Activated CD4-positive, alpha-beta T cell treated with anti-CD3 and anti-CD28 coated beads for 36 hours (primary cell): ENCODE data around the gene STRN. TPM values are rescaled to one million over a fixed set of nuclear protein-coding genes. Genes with fewer than 3 reads are reported as not detected.
A peak's percentile ranks its signal among the peaks of the same experiment; 100 is the strongest.
"Not testable (repeated sequence)": the region's sequence is repeated elsewhere in the genome, so short reads cannot be mapped to it uniquely, and the experiment has no call there.

Experiments used
- ATAC-seq: fragments of 200-7000 bp; cut with Tn5 transposase; one replicate; pipeline ENCODE4 v1.10.0; 2021; ENCODE audit warnings: mild to moderate bottlenecking, moderate library complexity
- CTCF ChIA-PET: fragments of 350-600 bp; sonication (Branson Sonifier 250); formaldehyde crosslinking; loops from one replicate; lab custom pipeline; 2021; ENCODE audit warnings: antibody characterized with exemption; lab: Charles Lee
- POLR2A ChIA-PET: fragments of 350-600 bp; sonication (Branson Sonifier 250); formaldehyde crosslinking; loops from one replicate; lab custom pipeline; 2021; ENCODE audit warnings: antibody characterized with exemption, inconsistent platforms; lab: Charles Lee
- DNase-seq: peaks from one replicate; pipeline ENCODE4 v3.0.0-alpha.2; 2020
- H3K27ac Mint-ChIP-seq: one replicate; pipeline ENCODE4 v1.8.0; 2021; ENCODE audit warnings: mixed read lengths
- H3K27me3 Mint-ChIP-seq: one replicate; pipeline ENCODE4 v1.8.0; 2021; ENCODE audit warnings: mixed read lengths
- H3K36me3 Mint-ChIP-seq: one replicate; pipeline ENCODE4 v1.8.0; 2021; ENCODE audit warnings: low read depth, mixed read lengths
- H3K4me1 Mint-ChIP-seq: one replicate; pipeline ENCODE4 v1.8.0; 2021; ENCODE audit warnings: mixed read lengths
- H3K4me3 Mint-ChIP-seq: one replicate; pipeline ENCODE4 v1.8.0; 2021; ENCODE audit warnings: mild to moderate bottlenecking, moderate library complexity, mixed read lengths
- H3K9me3 Mint-ChIP-seq: one replicate; pipeline ENCODE4 v1.8.0; 2021; ENCODE audit warnings: low read depth, mixed read lengths
- intact Hi-C, 2 experiments: fragments of 100-400 bp; cut with DNase I in 1 of 2; cut with micrococcal nuclease in 1 of 2; formaldehyde crosslinking; loops; one replicate each; pipeline versions ENCODE4 v1.14.2 to v1.15.1; 2022 to 2024; cut with DNase I, micrococcal nuclease
- total RNA-seq, 2 experiments: library from RNA; stranded (reverse); gene quantifications; one replicate each; pipeline ENCODE4 v1.2.3, GENCODE V29; 2021

The STRN gene
- total RNA-seq, 2 experiments from 2014 or later, result 27.7 to 32.0 TPM

DNA sequence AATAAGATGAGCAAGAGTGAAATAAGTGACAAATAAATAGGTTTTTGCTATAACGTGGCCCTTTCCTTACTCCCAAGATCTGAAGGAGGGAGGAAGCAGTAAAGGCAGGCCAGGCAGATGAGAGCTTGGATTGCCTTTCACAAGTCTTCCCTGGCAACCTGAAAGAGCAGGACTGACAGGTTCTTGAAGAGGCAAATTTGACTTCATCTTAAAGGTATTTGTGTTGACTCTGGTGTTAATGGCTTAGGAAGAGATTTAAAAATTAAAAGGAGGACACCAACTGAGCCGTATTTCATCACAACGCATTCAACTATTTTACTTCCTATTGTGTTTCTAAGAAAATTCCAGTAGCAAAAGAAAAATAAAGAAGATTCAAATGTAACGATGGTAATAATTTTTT is 3.2 kb downstream of the STRN start:
- Mint-ChIP-seq H3K27ac (no peak overlapping the region), H3K36me3 (peaks cover 11% of the 10 kb centered on the region), H3K4me1 (peaks cover 70% of the 10 kb centered on the region), H3K4me3 (no peak overlapping the region), H3K27me3 (no peaks in the 10 kb centered on the region), H3K9me3 (no peaks in the 10 kb centered on the region)
- CTCF ChIA-PET, result no interaction called here
- DNase-seq (no peak), ATAC-seq (no peak)
- POLR2A ChIA-PET, result no interaction called here
- intact Hi-C loops, result no loop called here

DNA sequence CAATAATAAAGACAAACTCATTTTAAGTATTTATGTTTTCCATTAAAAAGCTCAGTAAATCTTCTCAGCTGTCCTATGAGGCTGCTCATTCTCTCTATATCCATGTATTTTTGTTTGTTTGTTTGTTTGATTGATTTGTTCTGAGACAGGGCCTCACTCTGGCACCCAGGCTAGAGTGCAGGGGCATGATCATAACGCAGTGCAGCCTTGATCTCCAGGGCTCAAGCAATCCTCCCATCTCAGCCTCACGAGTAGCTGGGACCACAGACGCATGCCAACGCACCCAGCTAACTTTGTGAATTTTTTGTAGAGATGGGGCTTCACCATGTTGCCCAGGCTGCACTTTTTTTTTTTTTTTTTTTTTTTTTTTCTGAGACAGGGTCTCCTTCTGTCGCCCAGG is 5.6 kb downstream of the STRN start:
- no peak overlapping the region for H3K27ac Mint-ChIP-seq
- no peak for ATAC-seq
- DNase-seq, result no peak
- ChIA-PET POLR2A (no interaction called here), CTCF (interaction anchor here (0.5 kb wide), 1 partner anchor 1136 kb away, joined by 3 read pairs; no protein-coding TSS in a partner anchor)
- H3K27me3 Mint-ChIP-seq, result no peaks in the 10 kb centered on the region
- H3K4me1 Mint-ChIP-seq, result peaks cover 72% of the 10 kb centered on the region
- no peak overlapping the region for H3K4me3 Mint-ChIP-seq
- intact Hi-C loops, result no loop called here
- no peaks in the 10 kb centered on the region for H3K9me3 Mint-ChIP-seq
- peaks cover 17% of the 10 kb centered on the region for H3K36me3 Mint-ChIP-seq

DNA sequence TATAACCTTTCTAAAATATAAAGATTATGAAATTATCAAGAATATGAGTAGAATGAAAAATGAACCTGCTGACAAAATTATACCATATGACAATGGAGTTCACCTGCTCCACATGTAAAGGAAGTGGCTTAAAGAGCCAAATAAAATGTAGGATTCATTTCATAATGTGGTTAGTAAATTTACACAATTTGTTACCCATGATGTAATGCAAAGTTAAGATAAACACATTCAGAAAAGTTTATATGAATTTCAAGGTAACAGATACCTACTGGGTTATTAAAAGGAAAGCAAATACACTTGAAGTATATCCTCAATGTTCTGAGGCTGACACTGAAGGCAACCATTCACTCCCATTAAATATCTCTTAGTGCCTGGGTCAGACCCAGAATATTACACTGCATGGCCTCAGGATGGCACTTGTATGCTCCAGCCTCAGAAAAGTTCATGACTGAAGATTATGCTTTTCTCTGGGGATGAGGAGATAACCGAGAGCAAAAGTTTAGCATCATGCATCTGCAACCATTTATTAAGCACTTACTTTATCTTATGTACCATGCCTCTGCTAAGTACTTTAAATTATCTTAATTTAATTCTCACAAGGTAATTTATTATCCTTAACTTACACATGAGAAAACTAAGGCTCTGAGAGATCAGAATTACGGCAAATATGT is 6.2 kb downstream of the STRN start:
- intact Hi-C loops, result no loop called here

DNA sequence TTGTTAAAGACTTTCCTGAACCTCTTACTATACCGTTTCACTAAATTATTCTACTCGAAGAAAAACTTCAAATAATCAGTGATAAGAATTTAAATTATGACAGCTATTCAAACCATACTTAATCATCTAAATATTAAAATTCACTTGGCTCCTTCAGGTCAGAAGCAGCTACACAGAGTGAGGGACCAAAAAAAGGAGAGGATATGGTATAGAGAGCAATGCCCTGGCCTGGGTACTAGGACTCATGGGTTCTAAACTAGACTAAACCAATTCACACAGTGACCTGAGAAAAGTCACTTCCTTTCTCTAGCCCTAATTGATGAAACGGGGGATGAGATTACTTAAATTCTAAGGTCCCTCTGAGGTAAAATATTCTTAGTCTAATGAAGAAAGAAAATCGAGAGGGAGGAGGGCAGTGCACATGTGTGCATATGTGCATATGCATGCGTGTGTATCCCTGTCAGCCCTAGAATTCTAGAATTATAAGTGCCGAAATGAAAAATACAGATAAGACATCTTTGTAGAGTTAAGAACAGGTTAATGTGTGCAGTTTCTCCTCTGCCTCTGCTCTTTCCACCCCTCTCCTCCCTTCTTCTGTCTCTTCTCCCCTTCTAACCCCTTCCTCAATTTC is 11.2 kb downstream of the STRN start:
- POLR2A ChIA-PET, result no interaction called here
- H3K4me1 Mint-ChIP-seq, result peaks cover 51% of the 10 kb centered on the region
- CTCF ChIA-PET, result no interaction called here

More for the DNA sequence above, 6.2 kb downstream of the STRN start:
- peaks cover 70% of the 10 kb centered on the region for H3K4me1 Mint-ChIP-seq
- ATAC-seq (no peak), DNase-seq (no peak)
- H3K4me3 Mint-ChIP-seq, result no peak overlapping the region
- H3K27ac Mint-ChIP-seq, result no peak overlapping the region
- POLR2A ChIA-PET, result no interaction called here
- peaks cover 15% of the 10 kb centered on the region for H3K36me3 Mint-ChIP-seq
- CTCF ChIA-PET, result interaction anchor here (0.5 to 0.6 kb wide), 2 partner anchors 1137 to 1775 kb away, joined by 3 read pairs; no protein-coding TSS in a partner anchor
- H3K27me3 Mint-ChIP-seq, result no peaks in the 10 kb centered on the region
- no peaks in the 10 kb centered on the region for H3K9me3 Mint-ChIP-seq

DNA sequence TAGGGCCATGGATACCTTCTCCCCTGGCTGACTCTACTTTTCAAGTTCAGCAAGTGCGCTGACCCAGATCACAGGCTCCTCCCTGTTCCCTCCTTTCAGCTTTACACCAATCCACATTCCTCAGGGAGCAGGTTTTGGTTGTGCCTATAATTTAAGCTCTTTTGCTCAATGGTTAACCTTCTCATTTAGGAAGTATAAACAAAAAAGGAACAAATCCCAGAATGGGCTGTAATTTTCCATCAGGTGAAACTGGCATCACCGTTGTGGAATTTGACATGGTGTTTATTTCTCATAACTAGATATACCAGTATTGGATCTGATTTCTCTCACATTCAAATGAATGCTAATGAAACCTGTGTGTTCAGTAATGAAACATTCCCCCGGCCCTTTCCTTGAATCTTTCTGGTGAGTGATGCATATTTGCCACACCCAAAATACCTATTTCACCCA is 13.6 kb downstream of the STRN start:
- Mint-ChIP-seq H3K4me3 (no peak overlapping the region), H3K36me3 (peaks cover 9% of the 10 kb centered on the region), H3K27ac (no peak overlapping the region), H3K4me1 (peaks cover 41% of the 10 kb centered on the region), H3K27me3 (no peaks in the 10 kb centered on the region), H3K9me3 (no peaks in the 10 kb centered on the region)
- POLR2A ChIA-PET, result no interaction called here
- CTCF ChIA-PET, result no interaction called here
- no peak for DNase-seq
- intact Hi-C loops, result no loop called here
- no peak for ATAC-seq

More for the DNA sequence above, 11.2 kb downstream of the STRN start:
- Mint-ChIP-seq H3K27ac (no peak overlapping the region), H3K4me3 (no peak overlapping the region), H3K36me3 (peaks cover 12% of the 10 kb centered on the region), H3K27me3 (no peaks in the 10 kb centered on the region), H3K9me3 (no peaks in the 10 kb centered on the region)
- ATAC-seq, result no peak
- intact Hi-C loops, result no loop called here
- DNase-seq, result no peak

DNA sequence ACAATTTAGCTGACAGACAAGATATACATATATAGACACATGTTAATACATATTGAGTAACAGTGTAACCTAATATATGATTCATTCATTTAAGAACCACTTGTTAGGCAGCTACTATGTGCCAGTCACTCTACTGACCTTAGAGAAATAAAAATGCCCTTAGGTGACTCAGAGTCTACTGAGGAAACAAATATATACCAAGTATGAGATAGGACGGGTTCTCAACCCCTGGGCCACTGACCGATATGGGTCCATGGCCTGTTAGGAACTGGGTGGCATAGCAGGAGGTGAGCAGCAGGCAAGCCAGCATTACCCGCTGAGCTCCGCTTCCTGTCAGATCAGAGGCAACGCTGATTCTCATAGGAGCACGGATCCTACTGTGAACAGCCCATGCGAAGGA is 14.8 kb downstream of the STRN start:
- Mint-ChIP-seq H3K4me3 (no peak overlapping the region), H3K9me3 (no peaks in the 10 kb centered on the region), H3K36me3 (peaks cover 4% of the 10 kb centered on the region), H3K27me3 (no peaks in the 10 kb centered on the region), H3K27ac (no peak overlapping the region), H3K4me1 (peaks cover 36% of the 10 kb centered on the region)
- intact Hi-C loops, result no loop called here
- ATAC-seq, result peak; percentile 33
- DNase-seq, result no peak
- ChIA-PET POLR2A (no interaction called here), CTCF (interaction anchor here (0.5 to 0.6 kb wide), 2 partner anchors 30 to 104 kb away, joined by 3 to 6 read pairs; no protein-coding TSS in a partner anchor)

DNA sequence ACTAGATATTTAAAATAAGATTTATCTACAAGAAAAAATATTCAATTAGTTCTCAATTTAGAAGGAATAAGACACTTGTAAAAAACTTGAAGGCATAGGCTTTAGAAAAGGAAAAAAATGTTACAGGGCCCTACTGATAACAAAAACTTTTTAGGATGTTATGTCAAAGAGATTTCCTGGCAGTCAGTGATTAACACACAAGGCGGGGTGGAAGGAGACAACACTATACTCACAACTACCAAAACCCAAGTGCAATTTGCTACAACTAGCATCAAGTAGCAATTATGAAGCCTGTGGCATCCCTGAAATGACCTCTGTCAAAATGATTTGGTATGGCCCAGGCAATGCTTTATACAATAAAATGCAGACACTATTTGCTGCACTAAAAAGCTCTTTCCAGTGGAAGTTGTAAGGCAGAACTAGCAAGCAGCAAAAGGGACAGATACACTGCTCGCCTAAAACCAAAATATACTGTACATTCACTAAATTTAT is 15.3 kb downstream of the STRN start:
- no peak for ATAC-seq
- no peak overlapping the region for H3K4me3 Mint-ChIP-seq
- H3K4me1 Mint-ChIP-seq, result peaks cover 33% of the 10 kb centered on the region
- peaks cover 4% of the 10 kb centered on the region for H3K36me3 Mint-ChIP-seq
- POLR2A ChIA-PET, result interaction anchor here (0.9 kb wide), 1 partner anchor 10 kb away, joined by 7 read pairs; no protein-coding TSS in a partner anchor
- no peak overlapping the region for H3K27ac Mint-ChIP-seq
- no peak for DNase-seq
- intact Hi-C loops, result no loop called here
- H3K9me3 Mint-ChIP-seq, result no peaks in the 10 kb centered on the region
- CTCF ChIA-PET, result interaction anchor here (0.5 kb wide), 1 partner anchor 30 kb away, joined by 6 read pairs; no protein-coding TSS in a partner anchor
- H3K27me3 Mint-ChIP-seq, result no peaks in the 10 kb centered on the region

DNA sequence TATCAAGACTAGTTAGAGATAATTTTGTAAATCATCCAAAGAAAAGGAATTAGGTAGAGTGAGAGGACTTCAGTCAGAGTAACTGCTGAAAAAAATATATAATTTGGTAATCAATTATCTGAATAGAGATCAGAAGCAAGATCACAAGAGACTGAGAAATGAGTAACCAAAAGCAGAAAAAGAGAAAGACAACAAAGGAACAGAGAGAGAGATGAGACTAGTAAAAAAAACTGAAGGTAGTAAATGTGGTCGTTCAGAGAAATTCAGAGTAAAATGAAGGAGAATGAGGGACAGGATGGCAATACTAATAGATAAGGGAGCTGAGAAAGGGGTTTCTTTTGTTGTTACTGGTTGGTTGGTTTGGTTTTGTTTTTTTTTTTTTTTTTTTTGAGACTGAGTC is 16.5 kb downstream of the STRN start:
- DNase-seq (no peak), ATAC-seq (peak; percentile 33)
- Mint-ChIP-seq H3K4me3 (no peak overlapping the region), H3K27me3 (no peaks in the 10 kb centered on the region), H3K36me3 (peaks cover 4% of the 10 kb centered on the region), H3K9me3 (no peaks in the 10 kb centered on the region), H3K27ac (peak overlapping the region; percentile 79), H3K4me1 (peaks cover 30% of the 10 kb centered on the region)
- CTCF ChIA-PET, result no interaction called here
- intact Hi-C loops, result no loop called here
- POLR2A ChIA-PET, result no interaction called here

DNA sequence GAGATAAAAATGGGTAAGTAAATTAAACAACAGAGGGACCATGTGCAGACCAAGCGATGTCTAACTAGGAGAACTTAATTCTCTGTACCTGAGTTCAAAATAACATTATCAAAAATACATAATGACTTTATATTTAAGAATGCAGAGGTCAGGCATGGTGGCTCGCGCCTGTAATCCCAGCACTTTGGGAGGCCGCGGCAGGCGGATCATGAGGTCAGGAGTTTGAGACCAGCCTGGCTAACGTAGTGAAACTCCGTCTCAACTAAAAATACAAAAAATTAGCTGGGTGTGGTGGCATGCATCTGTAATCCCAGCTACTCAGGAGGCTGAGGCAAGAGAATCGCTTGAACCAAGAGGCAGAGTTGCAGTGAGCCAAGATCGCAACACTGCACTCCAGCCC is 21.1 kb downstream of the STRN start:
- H3K27me3 Mint-ChIP-seq, H3K9me3 Mint-ChIP-seq, POLR2A ChIA-PET, H3K36me3 Mint-ChIP-seq, ATAC-seq, DNase-seq, intact Hi-C loops, H3K4me3 Mint-ChIP-seq, H3K27ac Mint-ChIP-seq: not testable (repeated sequence)
- peaks cover 12% of the 10 kb centered on the region for H3K4me1 Mint-ChIP-seq
- CTCF ChIA-PET, result interaction anchor here (0.6 kb wide), 1 partner anchor 14 kb away, joined by 4 read pairs; no protein-coding TSS in a partner anchor

DNA sequence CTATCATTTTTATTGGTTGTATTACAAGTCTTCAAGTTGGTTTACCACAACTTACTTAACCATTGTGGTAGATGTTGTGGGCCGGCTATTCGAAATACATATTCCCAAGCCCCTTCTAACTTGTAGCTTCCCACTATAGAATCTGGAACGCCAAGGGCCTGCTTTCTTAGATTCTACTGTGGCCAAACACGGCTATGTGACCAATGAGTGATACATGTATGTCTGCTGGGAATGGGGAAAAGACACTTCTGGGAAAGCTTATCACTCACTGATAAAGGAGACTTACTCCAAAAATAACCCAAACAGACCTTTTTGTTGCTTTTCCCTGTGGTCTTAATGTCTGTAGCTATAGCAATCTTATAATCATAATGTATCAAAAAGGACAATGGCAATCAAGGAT is 24.5 kb downstream of the STRN start:
- peaks cover 4% of the 10 kb centered on the region for H3K4me1 Mint-ChIP-seq
- ATAC-seq (no peak), DNase-seq (no peak)
- intact Hi-C loops, result no loop called here
- H3K27ac Mint-ChIP-seq, result no peak overlapping the region
- H3K4me3 Mint-ChIP-seq, result no peak overlapping the region
- H3K27me3 Mint-ChIP-seq, result no peaks in the 10 kb centered on the region
- POLR2A ChIA-PET, result interaction anchor here (1.1 kb wide), 1 partner anchor 9 kb away, joined by 7 read pairs; no protein-coding TSS in a partner anchor
- CTCF ChIA-PET, result interaction anchor here (0.9 kb wide), 1 partner anchor 17 kb away, joined by 3 read pairs; no protein-coding TSS in a partner anchor
- no peaks in the 10 kb centered on the region for H3K9me3 Mint-ChIP-seq
- no peaks in the 10 kb centered on the region for H3K36me3 Mint-ChIP-seq

DNA sequence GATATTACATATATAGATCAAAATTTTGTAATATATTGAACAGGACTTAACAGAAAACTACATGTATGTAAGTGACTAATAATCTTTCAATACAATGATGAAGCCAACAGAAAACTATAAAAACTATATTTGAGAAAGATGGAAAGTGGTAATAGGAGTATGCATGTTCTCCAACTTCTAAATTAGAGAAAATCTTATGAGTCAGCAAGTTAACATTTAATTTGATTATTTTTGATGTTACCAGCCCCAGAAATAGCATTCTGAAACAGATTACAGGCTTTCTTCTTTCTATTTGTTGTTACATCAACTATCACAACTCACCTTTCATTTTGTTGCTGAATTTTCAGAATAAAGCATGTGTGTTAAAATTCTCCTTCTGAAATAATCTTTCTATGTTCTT is 29.8 kb downstream of the STRN start:
- H3K9me3 Mint-ChIP-seq, DNase-seq, CTCF ChIA-PET, H3K27me3 Mint-ChIP-seq, intact Hi-C loops, POLR2A ChIA-PET, H3K27ac Mint-ChIP-seq, ATAC-seq, H3K4me3 Mint-ChIP-seq, H3K36me3 Mint-ChIP-seq: not testable (repeated sequence)
- H3K4me1 Mint-ChIP-seq, result peaks cover 13% of the 10 kb centered on the region
